Type B pancreatic cell (in vitro differentiated cells): ENCODE results near the gene FAHD1. TPM values are rescaled to one million over a fixed set of nuclear protein-coding genes. Genes with fewer than 3 reads are reported as not detected.

Source experiments
- DNase-seq: peaks from one replicate; pipeline ENCODE4 v3.0.0; 2021; ENCODE audit warnings: mixed read lengths; ENCODE audit not compliant: unreplicated experiment; ENCODE audit errors: extremely low spot score
- H3K27ac Mint-ChIP-seq: 2 replicates; pipeline ENCODE4 v1.8.0; 2021; ENCODE audit warnings: mild to moderate bottlenecking, mixed read lengths
- H3K27me3 Mint-ChIP-seq: 2 replicates; pipeline ENCODE4 v1.8.0; 2021; ENCODE audit warnings: mixed read lengths
- H3K36me3 Mint-ChIP-seq: 2 replicates; pipeline ENCODE4 v1.8.0; 2021; ENCODE audit warnings: mixed read lengths
- H3K4me1 Mint-ChIP-seq: one replicate; pipeline ENCODE4 v1.8.0; 2021; ENCODE audit warnings: mixed read lengths; ENCODE audit not compliant: unreplicated experiment
- H3K4me3 Mint-ChIP-seq: 2 replicates; pipeline ENCODE4 v1.8.0; 2021; ENCODE audit warnings: mild to moderate bottlenecking, mixed read lengths
- H3K9me3 Mint-ChIP-seq: 2 replicates; pipeline ENCODE4 v1.8.0; 2021; ENCODE audit warnings: mixed read lengths
- total RNA-seq: library from RNA; stranded (reverse); gene quantifications from 2 replicates; pipeline ENCODE4 v1.2.1, GENCODE V29; 2021; ENCODE audit warnings: low replicate concordance
- TF ChIP-seq, protein P1 (sequence below): fragments of 200-600 bp; sonication (generic); conservative IDR thresholded peaks from 2 replicates; pipeline ENCODE4 v1.5.0; 2021; ENCODE audit warnings: antibody characterized with exemption, mild to moderate bottlenecking

The FAHD1 gene
- total RNA-seq, 1 donor from 2014 or later, result 33.2 TPM

DNA sequence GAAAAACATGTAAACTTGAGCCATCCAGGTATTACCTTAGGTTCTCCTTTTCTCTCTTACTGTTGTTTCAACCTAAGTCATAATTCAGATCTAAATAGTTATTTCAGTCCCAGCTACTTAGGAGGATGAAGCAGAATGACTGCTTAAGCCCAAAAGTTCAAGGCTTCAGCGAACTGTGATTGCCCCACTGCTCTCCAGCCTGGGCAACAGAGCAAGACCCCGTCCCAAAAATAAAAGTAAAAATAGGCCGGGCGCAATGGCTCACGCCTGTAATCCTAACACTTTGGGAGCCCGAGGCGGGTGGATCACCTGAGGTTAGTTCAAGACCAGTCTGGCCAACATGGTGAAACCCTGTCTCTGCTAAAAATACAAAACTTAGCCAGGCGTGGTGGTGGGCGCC, 35.4 kb downstream of the FAHD1 start:
- no peak overlapping the region for H3K4me3 Mint-ChIP-seq
- H3K9me3 Mint-ChIP-seq, result no peaks in the 10 kb centered on the region
- peaks cover 73% of the 10 kb centered on the region for H3K27me3 Mint-ChIP-seq
- TF ChIP-seq, protein P1, sequence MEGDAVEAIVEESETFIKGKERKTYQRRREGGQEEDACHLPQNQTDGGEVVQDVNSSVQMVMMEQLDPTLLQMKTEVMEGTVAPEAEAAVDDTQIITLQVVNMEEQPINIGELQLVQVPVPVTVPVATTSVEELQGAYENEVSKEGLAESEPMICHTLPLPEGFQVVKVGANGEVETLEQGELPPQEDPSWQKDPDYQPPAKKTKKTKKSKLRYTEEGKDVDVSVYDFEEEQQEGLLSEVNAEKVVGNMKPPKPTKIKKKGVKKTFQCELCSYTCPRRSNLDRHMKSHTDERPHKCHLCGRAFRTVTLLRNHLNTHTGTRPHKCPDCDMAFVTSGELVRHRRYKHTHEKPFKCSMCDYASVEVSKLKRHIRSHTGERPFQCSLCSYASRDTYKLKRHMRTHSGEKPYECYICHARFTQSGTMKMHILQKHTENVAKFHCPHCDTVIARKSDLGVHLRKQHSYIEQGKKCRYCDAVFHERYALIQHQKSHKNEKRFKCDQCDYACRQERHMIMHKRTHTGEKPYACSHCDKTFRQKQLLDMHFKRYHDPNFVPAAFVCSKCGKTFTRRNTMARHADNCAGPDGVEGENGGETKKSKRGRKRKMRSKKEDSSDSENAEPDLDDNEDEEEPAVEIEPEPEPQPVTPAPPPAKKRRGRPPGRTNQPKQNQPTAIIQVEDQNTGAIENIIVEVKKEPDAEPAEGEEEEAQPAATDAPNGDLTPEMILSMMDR, result no peak
- H3K27ac Mint-ChIP-seq, result no peak overlapping the region
- H3K36me3 Mint-ChIP-seq, result no peaks in the 10 kb centered on the region
- no peaks in the 10 kb centered on the region for H3K4me1 Mint-ChIP-seq
- no peak for DNase-seq

DNA sequence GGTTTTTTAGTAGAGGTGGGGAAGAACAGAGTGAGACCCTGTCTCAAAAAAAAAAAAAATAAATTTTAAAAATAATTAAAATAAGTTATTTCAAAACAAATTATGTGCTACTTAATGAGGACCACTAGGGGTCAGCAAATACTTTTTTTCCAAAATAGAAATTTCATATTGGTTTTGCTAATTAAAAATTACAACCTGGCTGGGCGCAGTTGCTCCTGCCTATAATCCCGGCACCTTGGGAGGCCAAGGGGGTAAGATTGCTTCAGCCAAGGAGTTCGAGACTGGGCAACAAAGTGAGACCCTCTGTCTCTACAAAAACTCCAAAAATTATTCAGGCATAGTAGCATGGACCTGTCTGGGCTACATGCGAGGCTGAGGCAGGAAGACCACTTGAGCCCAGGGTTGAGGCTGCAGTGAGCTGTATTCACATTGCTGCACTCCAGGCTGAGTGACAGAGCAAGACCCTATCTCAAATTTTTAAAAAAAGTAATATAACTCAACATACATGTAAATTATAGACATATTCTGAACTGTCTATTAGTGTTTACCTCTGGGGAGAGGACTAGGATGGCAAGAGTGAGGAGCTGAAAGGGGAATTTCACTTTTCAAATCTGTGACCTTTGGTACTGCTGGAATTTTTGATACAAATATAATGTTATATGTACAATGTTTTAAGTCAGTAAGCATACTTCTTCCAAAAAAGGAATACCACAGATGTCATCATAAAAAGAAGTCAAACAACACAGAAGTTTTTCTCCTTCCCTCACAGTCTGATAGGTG, 36.9 kb downstream of the FAHD1 start:
- Mint-ChIP-seq H3K36me3 (no peaks in the 10 kb centered on the region), H3K4me1 (no peaks in the 10 kb centered on the region), H3K27me3 (peaks cover 59% of the 10 kb centered on the region), H3K4me3 (no peak overlapping the region), H3K27ac (no peak overlapping the region), H3K9me3 (no peaks in the 10 kb centered on the region)
- TF ChIP-seq, protein P1, result peak; percentile 85
- no peak for DNase-seq

DNA sequence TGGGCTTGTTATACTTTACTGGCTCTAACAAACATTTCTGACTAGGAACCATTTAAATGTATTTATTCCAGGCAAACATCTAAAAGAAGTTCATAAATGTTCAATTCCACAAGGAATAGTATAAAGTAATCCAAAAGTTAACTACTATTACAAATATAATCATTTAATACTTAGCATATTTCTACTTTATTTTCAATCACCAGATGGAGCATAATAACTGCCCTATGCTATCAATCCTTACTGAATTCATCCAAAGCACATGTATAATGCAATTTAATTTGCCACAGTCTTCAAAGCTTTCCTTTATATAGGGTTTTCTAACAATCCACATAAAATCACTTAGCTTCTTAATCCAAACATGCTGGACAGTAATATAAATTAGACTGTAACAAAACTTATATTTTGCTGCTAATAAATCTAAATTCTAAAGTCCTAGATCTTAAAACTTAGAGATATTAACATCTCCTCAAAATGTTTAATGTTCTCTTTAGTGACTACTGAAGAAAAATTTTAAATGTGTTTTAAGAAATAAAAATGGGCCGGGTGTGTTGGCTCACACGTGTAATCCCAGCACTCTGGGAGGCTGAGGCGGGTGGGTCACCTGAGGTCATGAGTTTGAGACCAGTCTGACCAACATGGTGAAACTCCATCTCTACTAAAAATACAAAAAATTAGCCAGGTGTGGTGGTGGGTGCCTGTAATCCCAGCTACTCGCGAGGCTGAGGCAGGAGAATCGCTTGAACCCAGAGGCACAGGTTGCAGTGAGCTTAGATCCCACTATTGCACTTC, 39.1 kb downstream of the FAHD1 start:
- Mint-ChIP-seq H3K27ac (no peak overlapping the region), H3K4me3 (no peak overlapping the region), H3K27me3 (peaks cover 51% of the 10 kb centered on the region), H3K9me3 (no peaks in the 10 kb centered on the region), H3K4me1 (no peaks in the 10 kb centered on the region), H3K36me3 (no peaks in the 10 kb centered on the region)
- DNase-seq, result no peak
- TF ChIP-seq, protein P1, result no peak

DNA sequence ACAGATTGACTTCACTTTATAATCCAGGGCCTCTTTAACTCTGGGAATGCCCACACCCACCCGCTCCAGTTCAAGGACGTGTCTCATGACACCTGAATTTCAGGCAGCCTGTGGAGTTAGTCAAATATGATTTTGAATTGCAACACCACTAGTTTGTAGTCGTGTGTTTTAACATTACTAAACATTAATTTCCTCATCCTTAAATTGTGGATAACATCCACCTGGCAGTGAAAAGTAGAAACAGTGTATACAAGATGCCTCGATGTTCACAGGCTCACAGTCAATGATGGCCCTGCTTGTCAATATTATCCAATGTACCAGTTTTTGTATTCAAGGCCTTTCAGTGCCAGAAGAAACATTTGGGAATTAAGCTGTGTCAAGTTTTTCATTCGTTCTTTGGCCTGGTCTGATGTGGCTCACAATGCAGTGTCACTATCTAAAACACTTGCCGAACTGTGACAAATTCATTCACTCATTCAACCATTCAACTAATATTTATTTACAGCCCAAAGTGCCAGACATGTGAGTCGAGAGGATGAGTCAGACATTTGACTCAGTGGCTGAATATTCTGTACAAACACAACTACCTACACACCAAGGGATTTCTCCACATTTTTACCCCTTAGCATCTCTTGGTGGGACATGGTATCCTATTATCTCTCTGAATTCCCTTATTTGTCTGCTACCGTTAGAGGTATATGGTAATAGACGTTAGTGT, 43.5 kb downstream of the FAHD1 start:
- Mint-ChIP-seq H3K4me1 (no peaks in the 10 kb centered on the region), H3K4me3 (no peak overlapping the region), H3K9me3 (no peaks in the 10 kb centered on the region), H3K27ac (no peak overlapping the region), H3K36me3 (no peaks in the 10 kb centered on the region), H3K27me3 (peaks cover 52% of the 10 kb centered on the region)
- TF ChIP-seq, protein P1, result no peak
- DNase-seq, result no peak

DNA sequence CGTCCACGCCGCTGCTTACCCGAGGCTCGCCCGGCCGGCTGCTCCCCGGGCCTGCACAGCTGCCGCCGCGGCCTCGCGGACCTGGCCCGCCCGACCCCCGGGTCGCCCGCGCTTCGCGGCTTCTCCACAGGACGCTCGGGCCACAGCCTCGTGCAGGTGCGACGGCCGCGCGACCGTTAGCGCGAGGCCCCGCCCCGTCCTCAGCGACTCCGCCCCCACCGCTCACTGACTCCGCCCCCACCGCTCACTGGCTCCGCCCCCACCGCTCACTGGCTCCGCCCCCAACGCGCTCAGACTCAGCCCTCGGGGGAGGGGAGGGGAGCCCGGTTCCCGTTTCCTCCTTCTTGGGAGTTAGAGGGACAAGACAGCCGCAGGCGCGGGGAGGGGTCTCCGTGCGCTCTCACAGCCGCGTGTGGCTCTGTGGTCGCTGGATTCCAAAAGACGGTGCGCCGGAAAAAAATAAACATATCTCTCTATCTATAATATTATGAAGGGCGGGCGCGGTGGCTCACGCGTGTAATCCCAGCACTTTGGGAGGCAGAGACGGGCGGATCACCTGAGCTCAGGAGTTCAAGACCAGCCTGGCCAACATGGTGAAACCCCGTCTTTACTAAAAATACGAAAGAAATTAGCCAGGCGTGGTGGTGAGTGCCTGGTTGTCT, 45.1 kb downstream of the FAHD1 start, which contains the start of gene MEIOB:
MEIOB (minus strand) TSS at position 191 of the 662 bp plus-strand sequence. CDS start 3,989 bp downstream, outside the sequence.
- H3K36me3 Mint-ChIP-seq, result no peaks in the 10 kb centered on the region
- no peaks in the 10 kb centered on the region for H3K9me3 Mint-ChIP-seq
- peak within 1 kb of the TSS; percentile 75 for H3K4me3 Mint-ChIP-seq
- DNase-seq, result peak; percentile 72
- peak within 1 kb of the TSS; percentile 48 for H3K27ac Mint-ChIP-seq
- no peaks in the 10 kb centered on the region for H3K4me1 Mint-ChIP-seq
- TF ChIP-seq, protein P1, result no peak
- H3K27me3 Mint-ChIP-seq, result peaks cover 44% of the 10 kb centered on the region
